Fibroblast of skin of right biceps (primary cell): Measurements from ENCODE around the gene GPA33.

ENCODE experiments used
- DNase-seq: peaks from one replicate; pipeline ENCODE4 v3.0.0-alpha.2; 2013

Gene GPA33

GRCh38 chr1:167116174-167116573, 26.0 kb upstream of the GPA33 start:
- no peak for DNase-seq

- DNase-seq: no peak
Measured at GRCh38 chr1:167115655-167116054, 25.5 kb upstream of the GPA33 start.

GRCh38 chr1:167114725-167115124, 24.5 kb upstream of the GPA33 start:
- no peak for DNase-seq

- no peak for DNase-seq
Measured at GRCh38 chr1:167111868-167112709, 21.9 kb upstream of the GPA33 start.

- DNase-seq: no peak
Measured at GRCh38 chr1:167110586-167110985, 20.4 kb upstream of the GPA33 start.

- no peak for DNase-seq
Measured at GRCh38 chr1:167109125-167109524, 18.9 kb upstream of the GPA33 start.

GRCh38 chr1:167107456-167107855, 17.3 kb upstream of the GPA33 start:
- DNase-seq: no peak

- DNase-seq: no peak
Measured at GRCh38 chr1:167106119-167106461, 15.9 kb upstream of the GPA33 start.

GRCh38 chr1:167105271-167106118, 15.3 kb upstream of the GPA33 start:
- DNase-seq: no peak

GRCh38 chr1:167104256-167104633, 14.1 kb upstream of the GPA33 start:
- no peak for DNase-seq

GRCh38 chr1:167102906-167103573, 12.9 kb upstream of the GPA33 start:
- DNase-seq: no peak

GRCh38 chr1:167101754-167102153, 11.6 kb upstream of the GPA33 start:
- no peak for DNase-seq

- no peak for DNase-seq
Measured at GRCh38 chr1:167100730-167101129, 10.6 kb upstream of the GPA33 start.

- DNase-seq: no peak
Measured at GRCh38 chr1:167099851-167100250, 9.7 kb upstream of the GPA33 start.

GRCh38 chr1:167095368-167095767, 5.2 kb upstream of the GPA33 start:
- DNase-seq: peak; percentile 73

GRCh38 chr1:167094690-167095089, 4.5 kb upstream of the GPA33 start:
- no peak for DNase-seq

GRCh38 chr1:167093846-167094516, 3.8 kb upstream of the GPA33 start, which contains the start of gene STYXL2:
TSS of gene STYXL2 (plus strand) at chr1:167094075. CDS start at chr1:167094850, 775 bp downstream.
- no peak for DNase-seq

GRCh38 chr1:167092653-167093052, 2.5 kb upstream of the GPA33 start:
- DNase-seq: no peak

GRCh38 chr1:167089939-167090313, 251 bp downstream of the GPA33 start:
- no peak for DNase-seq

- DNase-seq: no peak
Measured at GRCh38 chr1:167088746-167089417, 1.3 kb downstream of the GPA33 start.

GRCh38 chr1:167086768-167087167, 3.4 kb downstream of the GPA33 start:
- no peak for DNase-seq

- DNase-seq: no peak
Measured at GRCh38 chr1:167086033-167086432, 4.1 kb downstream of the GPA33 start.
